Fibroblast of gingiva (primary cell): Measurements from ENCODE around the gene CCDC184.

Experiments
- DNase-seq: peaks from one replicate; pipeline ENCODE4 v3.0.0-alpha.2; 2011; ENCODE audit warnings: low read depth

CCDC184 gene

DNA sequence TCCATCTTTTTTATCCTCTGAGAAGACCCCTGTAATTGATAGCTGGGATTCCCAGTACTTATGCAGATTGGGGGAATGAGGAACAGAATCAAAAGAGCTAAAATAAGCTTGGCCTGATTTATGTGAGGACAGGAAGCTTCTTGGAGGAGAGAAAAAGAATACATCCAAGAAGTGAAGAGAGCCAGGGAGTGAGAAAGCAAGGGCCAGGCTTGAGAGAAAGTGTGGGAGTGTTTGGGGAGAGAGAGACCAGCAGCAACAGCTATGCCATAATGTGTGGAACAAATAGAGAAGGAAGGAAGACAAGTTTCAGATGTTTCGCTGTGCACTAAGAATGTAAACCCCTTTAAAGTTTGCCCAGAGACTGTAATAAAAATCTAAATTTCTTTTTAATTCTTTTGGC lies 4.0 kb upstream of the CCDC184 start:
- no peak for DNase-seq

DNA sequence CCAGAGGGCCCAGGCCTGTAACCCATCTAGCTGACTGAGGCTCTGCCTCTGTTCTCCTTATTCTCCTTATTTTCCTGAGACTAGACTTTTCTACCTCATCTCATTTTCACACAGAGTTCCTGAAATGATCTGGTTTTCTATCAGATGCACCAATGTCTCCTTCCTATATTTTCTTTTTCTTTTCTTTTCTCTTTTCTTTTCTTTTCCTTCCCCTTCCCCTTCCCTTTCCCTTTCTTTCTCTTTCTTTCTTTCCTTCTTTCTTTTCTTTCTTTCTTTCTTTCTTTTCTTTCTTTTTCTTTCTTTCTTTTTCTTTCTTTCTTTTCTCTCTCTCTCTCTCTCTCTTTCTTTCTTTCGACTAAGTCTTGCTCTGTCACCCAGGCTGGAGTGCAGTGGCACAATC lies 3.0 kb upstream of the CCDC184 start:
- no peak for DNase-seq

DNA sequence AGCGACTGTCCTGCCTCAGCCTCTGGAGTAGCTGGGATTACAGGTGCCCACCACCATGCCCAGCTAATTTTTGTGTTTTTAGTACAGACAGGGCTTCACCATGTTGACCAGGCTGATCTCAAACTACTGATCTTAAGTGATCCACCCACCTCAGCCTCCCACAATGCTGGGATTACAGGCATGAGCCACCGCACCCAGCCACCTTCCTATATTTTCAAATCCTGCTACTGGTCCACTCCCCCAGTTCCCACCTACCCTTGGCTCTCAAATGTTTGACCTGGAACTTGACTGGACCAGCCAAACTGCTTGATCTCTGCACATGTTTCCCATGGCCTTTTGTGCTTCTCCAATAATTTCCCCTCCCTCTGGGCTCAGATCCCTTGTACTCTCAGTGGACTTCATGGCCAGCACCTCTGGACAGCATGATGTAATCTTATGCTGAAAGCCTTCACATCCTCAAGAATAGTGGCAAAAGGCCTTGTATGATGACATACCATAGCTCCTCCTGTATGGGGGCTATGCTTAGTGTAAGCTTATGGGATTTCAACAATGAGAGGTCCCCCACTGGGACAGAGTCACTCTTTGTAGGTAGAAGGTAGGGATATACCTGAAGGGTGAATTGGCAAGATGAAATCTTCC lies 2.5 kb upstream of the CCDC184 start:
- DNase-seq: no peak

DNA sequence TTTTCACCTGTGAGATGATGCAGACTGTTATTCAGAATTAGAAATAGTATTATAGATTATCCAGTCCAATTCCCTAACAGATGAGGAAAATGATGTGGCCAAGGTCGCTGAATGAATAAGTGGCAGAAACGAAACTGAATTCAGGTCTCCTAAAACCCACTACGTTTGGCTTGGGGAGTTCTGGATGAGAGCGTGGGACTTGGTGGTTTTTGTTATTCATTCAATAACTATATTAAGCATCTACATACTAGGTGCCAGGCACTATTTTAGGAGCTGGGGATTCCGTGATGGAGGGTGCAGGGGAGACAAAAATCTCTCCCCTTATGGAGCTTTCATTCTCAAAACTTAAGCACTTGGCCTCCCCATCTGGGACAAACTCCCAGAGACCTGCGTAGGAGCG lies 813 bp upstream of the CCDC184 start:
- no peak for DNase-seq

DNA sequence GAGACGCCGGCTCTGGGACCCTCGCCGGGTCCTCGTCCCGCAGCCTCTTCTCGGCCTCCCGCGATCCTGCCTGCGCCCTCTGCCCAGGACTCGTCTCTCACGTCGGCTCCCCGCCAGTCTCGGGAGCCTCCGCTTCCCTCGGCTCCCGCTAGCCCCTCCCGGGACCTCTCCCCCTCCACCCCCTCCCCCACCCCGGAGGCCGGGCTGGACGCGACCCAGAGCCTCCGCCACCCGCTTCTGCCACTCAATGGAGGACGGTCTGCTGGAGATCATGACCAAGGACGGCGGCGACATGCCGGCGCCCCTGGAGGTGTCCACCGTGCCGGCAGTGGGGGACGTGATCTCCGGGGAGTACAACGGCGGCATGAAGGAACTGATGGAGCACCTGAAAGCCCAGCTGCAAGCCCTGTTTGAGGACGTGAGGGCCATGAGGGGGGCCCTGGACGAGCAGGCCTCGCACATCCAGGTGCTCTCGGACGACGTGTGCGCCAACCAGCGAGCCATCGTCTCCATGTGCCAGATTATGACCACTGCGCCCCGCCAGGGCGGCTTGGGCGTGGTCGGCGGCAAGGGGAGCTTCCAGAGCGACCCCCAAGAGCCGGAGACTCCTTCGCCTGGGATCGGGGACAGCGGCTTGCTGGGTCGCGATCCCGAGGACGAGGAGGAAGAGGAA lies 568 bp downstream of the CCDC184 start:
- no peak for DNase-seq

DNA sequence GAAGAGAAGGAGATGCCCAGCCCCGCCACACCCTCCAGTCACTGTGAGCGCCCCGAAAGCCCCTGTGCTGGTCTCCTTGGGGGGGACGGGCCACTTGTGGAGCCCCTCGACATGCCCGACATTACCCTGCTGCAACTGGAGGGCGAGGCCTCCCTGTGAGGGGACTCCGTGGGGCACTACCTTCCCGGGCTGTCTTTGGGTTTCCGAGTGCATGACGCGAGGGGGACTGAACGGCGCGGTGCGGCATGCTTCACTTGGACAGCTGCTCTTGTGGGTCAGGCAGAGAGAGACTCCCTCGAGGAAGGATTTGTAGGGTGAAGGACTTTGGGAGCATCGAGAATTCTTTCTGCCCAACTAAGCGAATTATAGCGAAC lies 1.1 kb downstream of the CCDC184 start:
- DNase-seq: no peak

DNA sequence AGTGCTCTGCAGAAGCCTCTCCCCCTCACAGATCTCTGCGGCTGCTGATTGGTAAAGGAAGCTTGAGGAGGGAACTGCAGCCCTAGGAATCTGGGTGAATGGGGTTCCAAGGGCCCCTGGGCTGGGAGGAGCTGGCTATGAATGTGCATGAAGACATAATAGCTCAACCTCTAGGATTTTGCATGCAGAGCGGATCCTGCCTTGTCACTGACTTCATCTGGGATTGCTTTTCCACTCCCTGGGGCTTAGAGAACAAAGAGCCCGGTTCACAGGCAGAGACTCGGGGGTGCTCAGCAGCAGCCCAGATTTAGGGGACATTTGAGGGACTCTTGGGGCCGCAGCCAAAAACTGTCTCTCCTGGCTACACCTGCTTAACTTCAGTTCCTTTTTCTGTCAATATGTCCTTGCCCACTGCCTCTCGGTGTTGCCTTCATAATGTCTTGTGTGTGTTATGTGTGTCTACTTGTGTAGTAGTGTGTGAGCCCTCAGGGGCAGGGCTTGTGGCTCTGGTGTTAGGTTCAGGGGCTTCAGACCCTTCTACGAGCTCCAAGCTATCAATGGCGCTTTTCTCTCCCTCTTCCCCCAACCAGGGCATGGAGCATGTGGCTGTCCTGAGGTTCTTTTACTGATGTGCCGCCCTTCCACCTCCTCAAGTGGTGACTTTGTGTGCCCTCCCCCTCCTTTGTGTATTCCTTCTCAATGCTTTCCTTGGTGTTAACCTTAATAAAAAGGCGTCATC lies 1.9 kb downstream of the CCDC184 start:
- DNase-seq: no peak

DNA sequence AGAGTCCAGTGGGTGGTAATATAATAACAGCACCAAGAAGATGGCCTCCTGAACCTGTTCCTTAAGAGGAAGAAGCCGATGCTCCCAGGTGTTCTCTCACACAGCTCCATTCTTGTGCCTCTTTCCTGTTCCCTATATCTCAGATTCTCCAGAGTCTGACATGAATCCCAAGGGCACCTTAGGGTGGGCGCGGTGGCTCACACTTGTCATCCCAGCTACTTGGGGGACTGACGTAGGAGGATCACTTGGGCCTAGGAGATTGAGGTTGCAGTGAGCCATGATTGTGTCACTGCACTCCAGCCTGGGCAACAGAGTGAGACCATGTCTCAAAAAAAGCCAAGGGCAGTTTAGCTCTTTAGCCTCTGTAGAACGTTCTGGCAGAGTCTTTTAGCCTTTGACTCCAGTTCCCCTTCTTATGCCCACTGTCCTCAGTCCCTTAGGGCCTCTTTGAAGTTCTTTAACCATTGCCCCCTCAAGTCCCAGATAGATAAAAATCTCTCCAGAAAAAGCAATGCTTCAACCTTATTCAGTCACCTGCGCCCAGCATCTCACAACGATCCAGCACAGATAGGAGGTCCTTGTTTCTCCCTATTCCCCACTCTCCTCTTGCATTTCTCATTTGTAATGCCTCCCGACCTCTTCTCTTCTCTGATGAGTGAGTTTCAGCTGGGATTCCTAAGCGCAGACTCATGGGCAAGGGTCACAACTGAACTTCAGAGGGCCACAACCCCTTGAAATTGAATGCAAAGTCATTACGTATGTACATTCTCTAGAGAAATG lies 4.7 kb downstream of the CCDC184 start:
- DNase-seq: no peak

DNA sequence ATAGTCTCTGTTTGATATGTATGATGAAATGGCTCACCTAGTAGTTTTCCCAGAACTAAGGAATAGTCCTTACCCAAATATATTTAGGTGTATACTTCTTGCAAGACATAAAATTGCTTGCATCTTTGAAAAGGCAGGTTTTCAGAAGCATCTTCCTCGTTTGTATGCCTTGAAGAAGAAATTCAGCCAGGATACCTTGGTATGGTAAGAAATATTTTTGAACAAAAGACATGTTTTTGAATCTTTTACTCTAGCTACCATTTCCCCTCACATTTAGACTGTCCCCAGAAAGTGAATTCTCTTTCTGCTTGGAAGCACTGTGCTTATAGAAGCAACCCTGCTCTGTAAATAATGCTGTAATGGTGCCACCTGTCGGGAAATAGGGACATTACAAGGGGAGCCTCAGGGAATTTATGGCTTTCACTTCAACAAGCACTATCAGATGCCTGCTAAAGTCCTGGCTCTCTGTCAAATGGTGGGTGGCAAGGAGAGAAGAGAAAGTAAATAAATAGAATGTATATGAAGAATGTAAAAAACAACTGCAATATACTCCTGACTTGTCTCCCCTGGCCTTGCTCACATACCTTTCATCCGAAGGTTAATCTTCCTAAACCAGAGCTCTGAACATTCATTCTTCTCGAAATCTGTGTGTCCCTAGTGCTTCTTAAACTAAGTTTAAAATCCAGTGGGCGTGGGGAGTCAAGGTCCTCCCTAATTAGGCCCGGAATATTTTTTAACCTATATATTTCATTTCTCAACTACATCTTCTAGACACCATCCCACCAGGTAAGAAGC lies 6.1 kb downstream of the CCDC184 start:
- DNase-seq: peak; percentile 52

DNA sequence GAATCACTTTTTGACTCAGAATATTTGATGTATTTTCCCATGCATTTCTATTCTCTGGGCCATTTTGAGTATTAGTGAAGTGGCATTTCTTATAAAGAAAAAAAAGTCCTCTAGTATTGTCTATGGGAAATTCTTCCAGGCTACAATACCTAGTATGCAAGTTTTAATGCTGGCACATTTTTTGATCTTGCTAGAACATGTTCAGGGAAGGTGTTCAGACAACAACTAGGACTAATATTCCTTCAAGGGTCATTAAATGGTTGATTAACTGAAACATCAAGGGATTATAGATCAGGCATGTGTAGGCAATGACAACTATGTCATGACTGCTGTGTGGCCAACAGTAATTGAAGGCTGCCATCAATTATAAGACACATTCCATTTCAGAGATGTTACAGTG lies 7.7 kb downstream of the CCDC184 start:
- no peak for DNase-seq

DNA sequence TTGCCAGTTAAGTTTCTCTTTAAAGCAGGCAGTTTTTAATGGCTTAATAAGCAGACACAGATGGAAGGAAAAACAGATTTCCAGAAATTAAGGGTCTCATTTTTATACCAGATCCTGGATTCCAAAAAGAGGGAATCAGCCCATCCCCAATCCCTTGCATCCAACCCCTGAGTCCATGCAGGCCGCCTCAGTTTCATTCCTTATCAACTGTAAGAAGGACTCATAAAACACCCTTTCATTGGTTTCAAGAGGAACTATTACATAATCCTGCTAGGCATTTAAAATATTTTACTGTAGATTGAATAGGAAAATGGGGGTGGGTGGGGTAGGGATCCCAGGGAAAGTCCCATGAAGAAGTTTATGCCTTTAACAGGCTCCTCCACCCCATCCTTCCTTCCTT lies 9.4 kb downstream of the CCDC184 start:
- DNase-seq: no peak

DNA sequence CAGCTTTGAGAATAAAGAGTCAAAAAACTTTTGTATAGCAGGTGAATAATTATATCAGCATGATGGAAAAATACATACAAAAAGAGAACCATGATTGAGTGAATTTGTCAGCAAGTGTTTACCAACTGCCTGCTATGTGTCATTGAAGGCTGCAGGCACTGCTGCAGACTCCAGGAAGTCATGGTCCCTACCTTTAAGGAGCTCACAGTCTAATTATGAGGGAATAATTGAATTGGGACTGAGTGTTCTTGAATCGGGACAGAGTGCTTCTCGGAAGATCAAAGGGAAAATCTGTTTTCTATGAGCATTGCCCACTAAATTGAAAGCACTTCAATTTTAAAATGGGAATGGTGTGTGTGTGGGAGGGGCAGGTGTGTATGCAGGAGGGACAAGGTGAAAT lies 10.2 kb downstream of the CCDC184 start:
- DNase-seq: no peak

DNA sequence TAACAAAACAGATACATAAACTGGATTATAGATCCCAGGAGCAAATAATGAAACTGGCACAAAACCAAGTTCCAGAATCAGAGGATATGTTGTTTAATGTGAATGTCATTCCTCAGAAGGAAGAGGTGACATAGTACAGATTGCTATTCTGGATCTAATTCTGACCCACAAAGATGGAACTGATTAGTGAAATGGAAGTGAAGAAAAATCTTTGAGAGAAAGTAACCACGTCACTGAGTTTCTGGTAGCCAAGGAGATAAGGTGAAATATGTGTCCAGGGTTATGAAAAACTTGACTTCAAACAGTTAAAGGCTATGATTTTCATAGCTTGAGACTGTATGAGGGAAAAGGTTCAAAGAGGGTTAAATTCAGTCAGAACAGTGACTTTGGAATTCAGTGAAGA lies 11.4 kb downstream of the CCDC184 start:
- peak; percentile 25 for DNase-seq

DNA sequence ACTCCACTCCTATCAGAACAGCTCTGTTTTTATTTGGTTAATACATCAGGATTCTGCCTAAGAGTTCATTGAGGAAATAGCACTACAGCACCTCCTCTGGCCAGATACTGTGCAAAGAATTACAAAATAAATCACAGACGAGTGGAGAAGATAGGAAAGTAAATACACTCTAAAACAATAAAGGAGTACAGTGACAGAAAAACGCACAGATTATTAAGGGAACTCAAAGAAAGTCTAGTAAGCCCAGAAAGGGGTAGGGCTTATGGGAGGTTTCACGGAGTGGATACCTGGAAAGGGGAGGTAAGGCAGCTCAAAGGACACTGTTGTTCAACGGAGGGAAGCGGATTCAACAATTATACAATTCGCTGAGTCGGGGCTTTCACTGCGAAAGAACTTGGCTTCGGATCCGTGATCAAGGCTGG lies 14.1 kb downstream of the CCDC184 start:
- no peak for DNase-seq

DNA sequence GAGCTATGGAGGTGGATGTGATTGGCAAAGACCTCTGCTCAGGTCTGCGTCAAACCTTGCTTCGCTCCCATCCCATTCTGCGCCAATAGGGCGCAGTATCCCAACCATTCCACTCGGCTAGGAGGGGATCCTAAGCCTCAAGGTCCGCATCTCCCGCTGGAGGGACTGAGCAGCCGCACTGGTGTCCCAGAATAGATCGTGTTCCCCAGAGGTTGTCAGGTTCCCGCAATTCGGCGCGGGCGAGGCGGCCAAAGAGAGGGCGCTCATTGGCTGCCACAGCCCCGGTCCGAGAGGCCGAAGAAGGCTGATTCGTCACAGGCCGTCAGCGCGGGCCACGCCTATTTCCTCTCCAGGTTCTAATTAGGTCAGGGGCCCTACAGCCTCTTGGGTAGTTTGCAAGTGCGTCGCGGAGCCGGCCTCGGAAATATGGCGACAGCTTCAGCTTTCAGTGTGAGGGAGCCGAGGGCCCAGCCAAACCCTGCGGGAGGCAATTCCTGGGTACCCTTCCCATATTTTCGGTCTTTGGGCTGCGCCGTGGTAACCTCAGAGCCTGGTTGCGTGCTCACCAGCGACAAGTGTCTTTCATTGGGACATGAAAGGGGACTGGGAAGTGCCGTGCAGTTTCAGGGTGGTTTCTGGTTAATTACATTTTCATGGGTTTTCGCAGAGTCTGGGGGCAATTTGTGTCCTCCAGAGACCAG lies 14.7 kb downstream of the CCDC184 start:
- DNase-seq: peak; percentile 94

DNA sequence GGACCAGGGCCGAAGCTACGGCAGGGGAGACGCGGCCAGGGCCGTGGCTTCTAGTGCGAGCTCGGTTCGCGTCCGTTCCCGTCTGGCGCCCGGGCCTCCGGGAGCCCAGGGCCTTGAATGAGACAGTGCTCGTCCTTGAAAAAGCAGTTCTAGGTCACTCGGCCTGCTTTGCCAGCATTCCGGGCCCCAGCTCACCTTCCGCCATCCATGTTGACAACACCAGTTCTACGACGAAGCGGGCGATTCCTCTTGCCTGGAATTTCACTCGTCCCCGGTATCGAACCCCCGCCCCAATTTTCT lies 15.2 kb downstream of the CCDC184 start:
- peak; percentile 15 for DNase-seq

DNA sequence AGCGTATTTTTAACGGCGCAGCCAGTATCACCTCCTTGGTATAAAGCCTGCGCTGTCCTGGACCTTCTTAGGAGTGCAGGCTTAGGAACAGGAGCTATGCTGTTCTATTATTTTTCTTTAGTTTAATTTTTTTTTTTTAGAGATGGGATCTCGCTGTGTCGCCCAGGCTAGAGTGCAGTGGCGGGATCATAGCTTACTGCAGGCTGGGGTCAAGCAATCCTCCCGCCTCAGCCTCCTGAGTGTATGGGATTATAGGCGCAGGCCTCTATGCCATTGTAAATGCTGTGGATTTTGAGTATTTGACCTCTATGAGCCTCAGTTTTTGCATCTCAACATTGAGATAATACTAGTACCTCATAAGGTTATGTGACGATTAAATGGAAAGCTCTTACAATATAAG lies 15.5 kb downstream of the CCDC184 start:
- DNase-seq: no peak

DNA sequence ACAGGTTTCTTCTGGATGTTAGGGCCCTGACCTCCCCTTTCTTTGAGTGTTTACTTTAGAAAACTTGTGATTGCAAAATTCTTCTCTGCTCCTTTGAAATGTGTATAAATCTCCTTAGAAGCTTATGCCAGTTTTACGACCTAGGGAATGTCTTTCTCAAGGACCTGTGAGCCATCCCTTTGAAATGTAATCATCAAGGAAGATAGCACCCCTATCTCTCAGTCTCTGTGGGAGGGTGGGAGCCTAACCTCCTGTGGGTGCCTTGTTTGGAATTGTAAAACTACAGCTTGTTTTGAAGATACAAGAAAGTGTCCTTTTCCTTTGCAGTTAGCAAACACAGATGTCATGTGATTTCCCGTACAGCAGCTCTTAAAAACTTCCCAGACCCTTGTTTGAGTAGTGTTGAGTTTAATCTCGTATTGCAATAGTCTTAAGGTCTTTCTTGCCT lies 16.4 kb downstream of the CCDC184 start:
- peak; percentile 12 for DNase-seq

DNA sequence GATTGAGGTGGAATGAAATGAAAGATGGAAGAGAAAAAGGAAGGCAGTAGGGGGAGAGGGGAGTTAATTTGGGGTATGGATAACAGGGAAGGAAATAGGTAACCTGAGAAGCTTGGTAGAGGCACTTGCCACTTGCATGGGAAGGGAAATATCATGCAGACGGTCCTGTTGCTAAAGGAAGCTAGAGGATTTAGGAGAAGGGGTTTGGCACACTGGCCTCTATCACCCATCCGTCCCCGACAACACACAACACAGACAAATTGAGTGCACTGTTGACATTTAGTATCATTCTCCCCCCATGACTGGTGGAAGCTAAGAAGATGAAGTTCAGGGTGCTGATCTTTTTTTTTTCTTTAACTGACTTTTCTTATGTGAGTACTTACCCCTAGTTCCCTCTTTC lies 17.6 kb downstream of the CCDC184 start:
- no peak for DNase-seq

DNA sequence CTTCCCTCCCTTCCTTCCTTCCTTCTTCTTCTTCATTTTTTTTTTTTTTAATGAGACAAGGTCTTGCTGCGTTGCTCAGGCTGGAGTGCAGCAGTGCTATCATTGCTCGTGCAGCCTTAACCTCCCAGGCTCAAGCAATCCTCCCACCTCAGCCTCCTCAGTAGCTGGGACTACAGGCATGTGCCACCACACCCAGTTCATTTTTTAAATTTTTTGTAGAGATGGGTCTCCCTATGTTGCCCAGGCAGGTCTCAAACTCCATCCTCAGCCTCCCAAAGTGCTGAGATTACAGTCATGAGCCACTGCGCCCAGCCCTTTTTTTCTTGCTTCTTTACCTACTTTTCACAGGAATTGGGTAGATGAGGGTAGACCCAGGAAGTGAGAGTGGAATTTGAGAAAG lies 18.1 kb downstream of the CCDC184 start:
- DNase-seq: no peak

DNA sequence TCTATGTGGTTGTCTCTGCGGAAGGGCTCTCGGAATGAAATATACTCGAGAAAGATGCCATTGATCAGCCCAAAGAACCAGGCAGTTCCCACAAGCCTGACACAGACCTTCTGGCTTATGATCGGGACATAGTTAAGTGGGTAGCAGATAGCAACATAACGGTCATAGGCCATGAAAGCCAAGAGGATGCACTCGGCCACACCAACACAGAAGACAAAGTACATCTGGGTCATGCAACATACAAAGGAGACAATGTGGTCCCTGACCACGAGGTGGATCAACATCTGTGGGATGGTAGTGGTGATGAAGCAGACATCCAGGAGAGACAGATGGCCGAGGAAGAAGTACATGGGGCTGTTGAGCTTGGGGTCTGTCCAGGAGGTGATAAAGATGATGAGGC lies 19.3 kb downstream of the CCDC184 start:
- no peak for DNase-seq
